Stomach (tissue), 9 donors: ENCODE data around the gene TBX5. TPM values are rescaled to one million over a fixed set of nuclear protein-coding genes. Genes with fewer than 3 reads are reported as not detected.

ENCODE experiments used
- DNase-seq, 2 donors: peaks; one replicate each; pipeline versions ENCODE4 v3.0.0 to v3.0.0-alpha.2; 2013 to 2019
- H3K27ac ChIP-seq, 5 donors: fragments of 200-600 bp in 4 of 5; sonication (generic) in 4 of 5; one replicate each; pipeline ENCODE4 v1.5.1; 2013 to 2019; ENCODE audit warnings: mild to moderate bottlenecking in 1 of 5, moderate library complexity in 1 of 5
- H3K27me3 ChIP-seq, 3 donors: fragments of 200-600 bp; sonication (generic); one replicate each; pipeline ENCODE4 v1.5.1; 2017 to 2019; ENCODE audit warnings: mixed run types in 1 of 3
- H3K36me3 ChIP-seq, 4 donors: fragments of 200-600 bp; sonication (generic); 1 replicate in 3 of 4; 2 replicates in 1 of 4; pipeline ENCODE4 v1.5.1; 2016 to 2019
- H3K4me1 ChIP-seq, 4 donors: fragments of 200-600 bp; sonication (generic); one replicate each; pipeline ENCODE4 v1.5.1; 2016 to 2019
- H3K4me3 ChIP-seq, 4 donors: fragments of 200-600 bp; sonication (generic) in 3 of 4; one replicate each; pipeline ENCODE4 v1.5.1; 2016 to 2019; ENCODE audit warnings: mild to moderate bottlenecking in 1 of 4
- H3K9me3 ChIP-seq, 4 donors: fragments of 200-600 bp; sonication (generic); one replicate each; pipeline ENCODE4 v1.5.1; 2016 to 2019
- CTCF ChIP-seq, 7 experiments: fragments of 450-650 bp in 4 of 7; fragments of 200-600 bp in 3 of 7; sonication (generic) in 3 of 7; IDR thresholded peaks; one replicate each; pipeline ENCODE4 v1.5.1; 2016 to 2019; ENCODE audit warnings: antibody characterized with exemption in 7 of 7, control low read depth in 2 of 7, mild to moderate bottlenecking in 1 of 7
- EP300 ChIP-seq: sonication (generic); formaldehyde crosslinking; IDR thresholded peaks from one replicate; pipeline ENCODE4 v1.6.1; 2017; ENCODE audit warnings: antibody characterized with exemption
- POLR2A ChIP-seq, 4 donors: fragments of 450-650 bp; IDR thresholded peaks; one replicate each; pipeline ENCODE4 v1.6.1; 2016; ENCODE audit warnings: antibody characterized with exemption in 4 of 4, control low read depth in 2 of 4, mild to moderate bottlenecking in 1 of 4, moderate library complexity in 1 of 4
- POLR2AphosphoS5 ChIP-seq, 3 donors: sonication (generic); formaldehyde crosslinking; IDR thresholded peaks; one replicate each; pipeline ENCODE4 v1.6.1; 2016; ENCODE audit warnings: antibody characterized with exemption in 3 of 3
- WGBS, 5 donors: extraction: QIAGEN DNeasy Blood & Tissue Kit in 3 of 5; methylation state at CpG; one replicate each; pipeline versions ENCODE4 v1.1.5 to v1.1.7; 2013 to 2018; 5-methylcytosine and 5-hydroxymethylcytosine counted together
- intact Hi-C: fragments of 100-400 bp; cut with DNase I; formaldehyde crosslinking; loops from one replicate; pipeline ENCODE4 v1.15.1; 2023; ENCODE audit warnings: low total_unique reads
- polyA plus RNA-seq, 3 donors: library from polyadenylated mRNA; stranded (reverse); fragments of 200-250 nt; gene quantifications; one replicate each; pipeline ENCODE4 v1.2.3, GENCODE V29; 2013
- total RNA-seq, 5 donors: library from RNA; depleted of rRNA; stranded (reverse); fragments of >200 nt; gene quantifications; one replicate each; pipeline versions ENCODE4 v1.1.0 to v1.2.3, GENCODE V29; 2014 to 2016
- donor health status: healthy with polysubstance abuse.
- donor health status: Bipolar disorder and iron deficiency.
- donor health status: healthy.

TBX5 gene
- total and polyA plus RNA-seq, 8 donors = 0.35 TPM; not detected in 7

DNA sequence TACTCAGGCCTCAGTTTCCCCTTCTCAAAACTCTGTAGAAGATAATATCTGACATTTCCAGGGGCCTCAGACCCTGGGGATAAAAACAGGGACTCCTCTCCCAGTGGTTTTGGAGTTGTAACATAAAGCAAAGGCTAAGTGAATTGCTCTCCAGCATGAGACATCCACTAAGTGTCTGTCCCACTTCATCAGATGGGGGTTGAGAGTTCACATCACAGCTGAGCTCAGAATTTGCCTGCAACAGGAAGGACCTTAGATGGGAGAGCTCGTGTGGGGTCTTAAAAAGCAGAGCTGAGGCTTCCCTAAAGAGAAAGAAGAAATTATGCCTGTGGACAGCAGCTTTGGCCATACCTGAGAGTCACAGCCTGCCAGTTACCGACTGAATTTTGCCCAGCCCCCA lies 61.1 kb downstream of the TBX5 start:
- no peak for TF ChIP-seq POLR2AphosphoS5 (IDR thresholded peaks at IDR 0.05)
- no peak for TF ChIP-seq CTCF (IDR thresholded peaks at IDR 0.05)
- no peak for TF ChIP-seq EP300
- no peak for TF ChIP-seq POLR2A (IDR thresholded peaks at IDR 0.05)
- 35 to 63% (median 56%) methylated on average over 2 of the region's 2 CpGs for WGBS, 5 donors
- no peak for DNase-seq
- Histone ChIP-seq H3K27ac (no peak overlapping the region), H3K9me3 (peaks cover 0 to 7% (median 2%) of the 10 kb centered on the region in 4 donors), H3K4me3 (no peak overlapping the region), H3K4me1 (no peaks in the 10 kb centered on the region), H3K36me3 (no peaks in the 10 kb centered on the region), H3K27me3 (peaks cover 0 to 8% (median 0%) of the 10 kb centered on the region in 3 donors)
- intact Hi-C loops = no loop called here

- no peak overlapping the region for H3K27ac ChIP-seq
- H3K36me3 ChIP-seq = no peaks in the 10 kb centered on the region
- H3K9me3 ChIP-seq = peaks cover 0 to 7% (median 3%) of the 10 kb centered on the region in 4 donors
- H3K4me3 ChIP-seq = no peak overlapping the region
- 85 to 100% (median 87%) methylated on average over 1 of the region's 1 CpG for WGBS, 5 donors
- H3K27me3 ChIP-seq = peaks cover 0 to 8% (median 0%) of the 10 kb centered on the region in 3 donors
- DNase-seq = no peak
- H3K4me1 ChIP-seq = no peaks in the 10 kb centered on the region
- intact Hi-C loops = no loop called here
- TF ChIP-seq POLR2AphosphoS5 (IDR thresholded peaks at IDR 0.05) (no peak), POLR2A (IDR thresholded peaks at IDR 0.05) (no peak), EP300 (no peak), CTCF (IDR thresholded peaks at IDR 0.05) (no peak)
Measured at GRCh38 chr12:114344303-114344663, 61.7 kb downstream of the TBX5 start.

DNA sequence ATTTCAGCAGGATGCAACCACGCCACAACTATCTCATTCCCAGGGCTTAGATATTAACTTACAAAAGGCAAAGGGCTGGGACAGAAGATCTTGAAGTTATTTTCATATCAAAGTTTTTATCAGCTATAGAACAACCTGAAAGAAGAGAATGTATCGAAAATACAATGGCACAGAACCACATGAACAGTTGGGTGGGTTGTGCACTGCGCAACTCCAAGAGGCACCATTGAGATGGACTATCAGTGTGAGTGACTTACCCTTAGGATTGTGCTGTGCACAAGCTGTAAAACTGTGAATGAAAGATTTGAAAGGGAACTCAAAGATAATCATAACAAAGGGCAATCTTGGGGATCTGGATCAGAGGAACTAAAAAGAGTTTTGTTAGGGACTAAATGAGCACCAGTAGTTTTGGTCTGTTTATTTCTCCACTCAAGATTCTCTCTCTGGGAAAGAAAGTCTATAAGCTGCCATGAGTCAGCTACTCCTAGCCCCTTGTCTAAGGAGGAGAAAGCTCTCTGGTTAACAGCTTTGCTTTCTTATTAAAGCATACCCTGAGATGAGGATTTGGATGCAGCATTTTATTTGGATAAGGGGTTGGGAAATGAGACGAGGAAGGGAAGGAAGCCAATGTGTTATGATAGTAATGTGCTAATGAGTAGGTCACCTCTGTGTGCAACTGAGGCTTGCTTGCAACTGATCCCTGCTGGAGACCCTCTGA lies 62.2 kb downstream of the TBX5 start:
- H3K9me3 ChIP-seq = peaks cover 0 to 11% (median 4%) of the 10 kb centered on the region in 4 donors
- intact Hi-C loops = no loop called here
- 71 to 75% (median 73%) methylated on average over 4 of the region's 4 CpGs for WGBS, 5 donors

DNA sequence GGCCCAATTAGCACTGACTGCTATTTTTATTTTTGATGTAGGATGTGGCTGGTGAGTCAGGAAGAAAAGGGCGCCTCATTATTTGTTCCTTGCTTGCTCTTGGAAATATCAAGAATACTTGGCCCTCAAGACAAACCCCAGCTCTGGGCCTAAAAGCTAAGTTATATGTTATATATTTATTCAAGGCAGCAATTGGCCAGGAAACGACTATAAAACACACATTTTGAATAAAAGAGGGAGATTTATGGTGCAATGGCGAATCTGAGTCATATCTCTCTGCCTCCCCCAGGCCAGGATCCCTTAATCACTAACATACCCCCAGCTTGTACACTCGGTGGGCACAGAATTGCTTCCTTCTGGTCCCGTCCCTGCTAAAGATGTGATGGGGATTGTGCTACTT lies 63.3 kb downstream of the TBX5 start:
- no peaks in the 10 kb centered on the region for H3K36me3 ChIP-seq
- no peak for DNase-seq
- peaks cover 0 to 16% (median 7%) of the 10 kb centered on the region in 4 donors for H3K9me3 ChIP-seq
- WGBS, 5 donors = 55 to 67% (median 59%) methylated on average over 5 of the region's 5 CpGs
- no peaks in the 10 kb centered on the region for H3K4me1 ChIP-seq
- H3K27ac ChIP-seq = no peak overlapping the region
- TF ChIP-seq POLR2A (IDR thresholded peaks at IDR 0.05) (no peak), POLR2AphosphoS5 (IDR thresholded peaks at IDR 0.05) (no peak), EP300 (no peak), CTCF (IDR thresholded peaks at IDR 0.05) (no peak)
- peaks cover 0 to 14% (median 0%) of the 10 kb centered on the region in 3 donors for H3K27me3 ChIP-seq
- intact Hi-C loops = no loop called here
- no peak overlapping the region for H3K4me3 ChIP-seq

More for the DNA sequence above, 62.2 kb downstream of the TBX5 start:
- Histone ChIP-seq H3K36me3 (no peaks in the 10 kb centered on the region), H3K27ac (no peak overlapping the region), H3K27me3 (peaks cover 0 to 13% (median 0%) of the 10 kb centered on the region in 3 donors), H3K4me3 (no peak overlapping the region), H3K4me1 (no peaks in the 10 kb centered on the region)
- TF ChIP-seq EP300 (no peak), POLR2AphosphoS5 (IDR thresholded peaks at IDR 0.05) (no peak), POLR2A (IDR thresholded peaks at IDR 0.05) (no peak), CTCF (IDR thresholded peaks at IDR 0.05) (no peak)
- no peak for DNase-seq
